Measurements from ENCODE around the gene CAMK2N1. TPM values are rescaled to one million over a fixed set of nuclear protein-coding genes. Genes with fewer than 3 reads are reported as not detected.

Gene CAMK2N1
- total and polyA plus RNA-seq, 2 of the 8 experiments (the other 6 are each of a cell fraction or from before 2014, with no cell fraction given) = 2.3 to 5.6 TPM

DNA sequence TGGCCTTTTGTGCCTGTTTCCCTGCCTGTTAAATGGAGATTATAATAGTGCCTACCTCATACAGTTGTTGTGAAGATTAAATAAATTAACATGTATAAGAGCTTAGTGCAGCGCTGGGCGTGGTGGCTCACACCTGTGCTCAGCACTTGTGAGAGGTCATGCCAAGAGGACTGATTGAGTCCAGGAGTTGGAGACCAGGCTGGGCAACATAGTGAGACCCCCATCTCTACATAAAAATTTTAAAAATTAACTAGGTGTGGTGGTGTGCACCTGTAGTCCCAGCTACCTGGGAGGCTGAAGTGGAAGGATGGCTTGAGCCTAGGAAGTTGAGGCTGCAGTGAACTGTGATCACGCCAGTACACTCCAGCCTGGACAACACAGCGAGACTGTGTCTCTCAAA lies 12.1 kb downstream of the CAMK2N1 start (continued):
- TF ChIP-seq RXRA (IDR thresholded peaks at IDR 0.05; ENCODE audit: insufficient read depth, low read depth, low read length) (no peak), SP1 (IDR thresholded peaks at IDR 0.05; ENCODE audit: low read depth, low read length) (no peak), SAP30 (IDR thresholded peaks at IDR 0.05; ENCODE audit: insufficient read depth, insufficient replicate concordance, low read length) (no peak), POLR2AphosphoS5 (IDR thresholded peaks at IDR 0.05; ENCODE audit: low read depth, low read length) (no peak), TAF7 (optimal IDR thresholded peaks at IDR 0.05; ENCODE audit: borderline replicate concordance, low read depth, low read length) (no peak)

Data from H1 (cell line).